Endothelial cell of umbilical vein (primary cell): Measurements from ENCODE around the gene MYRFL. TPM values are rescaled to one million over a fixed set of nuclear protein-coding genes. Genes with fewer than 3 reads are reported as not detected.

Source experiments
- BruUV-seq: library from RNA; stranded (reverse); fragments of 400-500 nt; replicated peaks from 2 replicates; lab custom pipeline; 2021; lab: Mats Ljungman, UMichigan
- CTCF ChIA-PET: fragments of 300-600, 350-600 bp; sonication (Branson Sonifier 250); formaldehyde crosslinking; loops from one replicate; lab custom pipeline; 2021; ENCODE audit warnings: antibody characterized with exemption, inconsistent platforms; lab: Charles Lee
- POLR2A ChIA-PET: fragments of 300-600, 350-600 bp; sonication (Branson Sonifier 250); formaldehyde crosslinking; loops from one replicate; lab custom pipeline; 2021; ENCODE audit warnings: antibody characterized with exemption, inconsistent platforms; lab: Charles Lee
- DNase-seq: peaks from one replicate; pipeline ENCODE4 v3.0.0-alpha.2; 2011; ENCODE audit warnings: low read depth, low spot score
- FAIRE-seq: peaks from 2 replicates; lab custom pipeline; 2011; peaks lifted over from hg19 to GRCh38; lab: Jason Lieb, UNC
- H2AFZ ChIP-seq: 2 replicates; pipeline ENCODE4 v1.6.0; 2012; ENCODE audit warnings: low read depth, low read length, control low read depth, inconsistent platforms
- H3K27ac ChIP-seq: 2 replicates; pipeline ENCODE4 v1.5.1; 2011; ENCODE audit warnings: low read depth, mild to moderate bottlenecking, control low read depth, low read length, moderate library complexity; ENCODE audit not compliant: insufficient read depth
- H3K27me3 ChIP-seq, 2 experiments: 2 replicates each; pipeline versions ENCODE4 v1.6.0 to v1.6.1; 2011; ENCODE audit warnings: low read length in 2 of 2, mixed read lengths in 1 of 2; ENCODE audit not compliant: control insufficient read depth in 2 of 2, insufficient read depth in 2 of 2
- H3K36me3 ChIP-seq, 2 experiments: 2 replicates in 1 of 2; 3 replicates in 1 of 2; pipeline ENCODE4 v1.5.1; 2011; ENCODE audit warnings: low read length in 2 of 2, mild to moderate bottlenecking in 1 of 2, moderate library complexity in 1 of 2; ENCODE audit not compliant: control insufficient read depth in 2 of 2, insufficient read depth in 2 of 2; ENCODE audit errors: extremely low read depth in 1 of 2
- H3K4me1 ChIP-seq: 3 replicates; pipeline ENCODE4 v1.5.1; 2011; ENCODE audit warnings: mild to moderate bottlenecking, low read length; ENCODE audit not compliant: control insufficient read depth, insufficient read depth; ENCODE audit errors: extremely low read depth
- H3K4me2 ChIP-seq: 2 replicates; pipeline ENCODE4 v1.6.1; 2011; ENCODE audit warnings: low read length, control low read depth, mixed read lengths; ENCODE audit not compliant: insufficient read depth
- H3K4me3 ChIP-seq, 3 experiments: fragments of 200-600 bp in 1 of 3; sonication (generic), shearing (Covaris generic) in 1 of 3; replicated peaks in 1 of 3; 2 replicates each; pipeline ENCODE4 v1.5.1; 2011 to 2016; ENCODE audit warnings: control low read depth in 3 of 3, low read length in 3 of 3, mild to moderate bottlenecking in 2 of 3, inconsistent platforms in 1 of 3, low read depth in 1 of 3, moderate library complexity in 1 of 3; ENCODE audit not compliant: insufficient read depth in 1 of 3
- H3K79me2 ChIP-seq: 2 replicates; pipeline ENCODE4 v1.6.0; 2012; ENCODE audit warnings: low read length, inconsistent platforms; ENCODE audit not compliant: control insufficient read depth, insufficient read depth
- H3K9ac ChIP-seq: replicated peaks from 2 replicates; pipeline ENCODE3; 2011; ENCODE audit warnings: low read length, control low read depth; ENCODE audit not compliant: insufficient read depth; ENCODE audit errors: extremely low read depth
- H3K9me1 ChIP-seq: replicated peaks from 3 replicates; pipeline ENCODE4 v1.6.0; 2011; ENCODE audit warnings: mild to moderate bottlenecking, low read length; ENCODE audit not compliant: control insufficient read depth, insufficient read depth; ENCODE audit errors: extremely low read depth
- H3K9me3 ChIP-seq: replicated peaks from 2 replicates; pipeline ENCODE4 v1.5.1; 2012; ENCODE audit warnings: low read length, inconsistent platforms; ENCODE audit not compliant: control insufficient read depth, insufficient read depth
- H4K20me1 ChIP-seq: replicated peaks from 2 replicates; pipeline ENCODE3; 2011; ENCODE audit warnings: mild to moderate bottlenecking, low read length; ENCODE audit not compliant: control insufficient read depth, insufficient read depth; ENCODE audit errors: extremely low read depth
- FOS ChIP-seq: IDR thresholded peaks from 2 replicates; pipeline ENCODE4 v1.6.1; 2011; ENCODE audit warnings: mild to moderate bottlenecking, low read length, moderate library complexity, borderline replicate concordance; ENCODE audit not compliant: insufficient read depth
- GATA2 ChIP-seq: IDR thresholded peaks from 2 replicates; pipeline ENCODE4 v1.7.0; 2011; ENCODE audit warnings: low read depth, mild to moderate bottlenecking, moderate library complexity, mixed read lengths, low read length; ENCODE audit not compliant: insufficient read length, insufficient read depth
- JUN ChIP-seq: IDR thresholded peaks from 2 replicates; pipeline ENCODE4 v1.6.1; 2011; ENCODE audit warnings: borderline replicate concordance, low read depth; ENCODE audit not compliant: insufficient read length, insufficient read depth
- POLR2AphosphoS5 ChIP-seq: IDR thresholded peaks from 2 replicates; pipeline ENCODE4 v1.6.1; 2012; ENCODE audit warnings: low read depth, mild to moderate bottlenecking, control low read depth, low read length, moderate library complexity; ENCODE audit not compliant: insufficient read depth
- dilution Hi-C: fragments of 300-500 bp; cut with MboI; formaldehyde crosslinking; loops from one replicate; pipeline ENCODE4 v1.15.0; 2019; ENCODE audit warnings: low sequenced_read_pairs; ENCODE audit not compliant: extremely low pct_ligation_motif_present
- intact Hi-C: fragments of 100-400 bp; cut with micrococcal nuclease; formaldehyde crosslinking; loops from one replicate; pipeline ENCODE4 v1.10.0; 2022
- polyA plus RNA-seq, 4 experiments: library from polyadenylated mRNA; depleted of rRNA in 3 of 4; stranded (reverse) in 3 of 4; unstranded in 1 of 4; fragments of >200 nt; gene quantifications; 2 replicates each; pipeline versions ENCODE4 v1.2.1 to v1.2.3, GENCODE V29; 2011 to 2012; ENCODE audit warnings: missing spikeins in 1 of 4
- total RNA-seq: library from RNA; stranded (reverse); gene quantifications from 2 replicates; pipeline ENCODE4 v1.2.3, GENCODE V29; 2021

The MYRFL gene
- total and polyA plus RNA-seq, 2 donors (not counting 3 experiments of a cell fraction or from before 2014, with no cell fraction given), result not detected

- FAIRE-seq, result peak; percentile 88
- Histone ChIP-seq H3K36me3 (no peaks in the 10 kb centered on the region), H3K4me2 (peak overlapping the region; percentile 50), H4K20me1 (no peaks in the 10 kb centered on the region), H3K9ac (no peak overlapping the region), H3K4me1 (peaks cover 17% of the 10 kb centered on the region), H3K9me3 (no peaks in the 10 kb centered on the region), H3K27me3 (no peaks in the 10 kb centered on the region), H3K4me3 (no peak overlapping the region), H3K9me1 (no peaks in the 10 kb centered on the region), H3K79me2 (no peaks in the 10 kb centered on the region), H3K27ac (no peak overlapping the region), H2AFZ (no peak overlapping the region)
- POLR2A ChIA-PET, result no interaction called here
- dilution Hi-C loops (no loop called here), intact Hi-C loops (loop anchor here (5.0 kb wide), 1 partner anchor 134 kb away; no protein-coding TSS in a partner anchor)
- no TSS peak for BruUV-seq
- TF ChIP-seq POLR2AphosphoS5 (peak; percentile 47), FOS (peak; percentile 76), GATA2 (no peak), JUN (peak; percentile 80)
- CTCF ChIA-PET, result interaction anchor here (0.8 to 2.8 kb wide), 6 partner anchors 8 to 58 kb away, joined by 3 to 9 read pairs (median 4); no protein-coding TSS in a partner anchor
- peak; percentile 91 for DNase-seq
These were observed 3.4 kb upstream of the MYRFL start for GRCh38 chr12:69821456-69822159.

- intact Hi-C loops, result loop anchor here (5.0 kb wide), 1 partner anchor 135 kb away; no protein-coding TSS in a partner anchor
- FAIRE-seq (no peak), DNase-seq (no peak)
- Histone ChIP-seq H3K9ac (no peak overlapping the region), H3K36me3 (no peaks in the 10 kb centered on the region), H2AFZ (no peak overlapping the region), H3K27ac (no peak overlapping the region), H3K9me3 (no peaks in the 10 kb centered on the region), H4K20me1 (no peaks in the 10 kb centered on the region), H3K9me1 (no peaks in the 10 kb centered on the region), H3K4me2 (no peak overlapping the region), H3K4me1 (peaks cover 17% of the 10 kb centered on the region), H3K27me3 (no peaks in the 10 kb centered on the region), H3K79me2 (no peaks in the 10 kb centered on the region), H3K4me3 (no peak overlapping the region)
- POLR2A ChIA-PET, result no interaction called here
- CTCF ChIA-PET, result interaction anchor here (0.8 to 2.8 kb wide), 7 partner anchors 8 to 57 kb away, joined by 3 to 9 read pairs (median 4); no protein-coding TSS in a partner anchor
- TF ChIP-seq POLR2AphosphoS5 (no peak), FOS (no peak), JUN (no peak)
- no TSS peak for BruUV-seq
- dilution Hi-C loops, result no loop called here
These were observed 2.7 kb upstream of the MYRFL start for GRCh38 chr12:69822201-69822860.
